Activated naive CD8-positive, alpha-beta T cell treated with anti-CD3 and anti-CD28 coated beads, Interleukin-2, amount 50 U/mL, for 24 hours (primary cell): ENCODE results near the gene DYRK1A.

Experiments used
- ATAC-seq: fragments of 150-1000 bp; cut with Tn5 transposase; one replicate; pipeline ENCODE4 v1.10.0; 2021
- DNase-seq: peaks from one replicate; pipeline ENCODE4 v3.0.0; 2021
- H3K27ac Mint-ChIP-seq: one replicate; pipeline ENCODE4 v1.8.0; 2021; ENCODE audit warnings: mild to moderate bottlenecking, mixed read lengths
- H3K27me3 Mint-ChIP-seq: one replicate; pipeline ENCODE4 v1.8.0; 2021; ENCODE audit warnings: mixed read lengths
- H3K36me3 Mint-ChIP-seq: one replicate; pipeline ENCODE4 v1.8.0; 2021; ENCODE audit warnings: low read depth, mixed read lengths
- H3K4me1 Mint-ChIP-seq: one replicate; pipeline ENCODE4 v1.8.0; 2021; ENCODE audit warnings: mixed read lengths
- H3K4me3 Mint-ChIP-seq: one replicate; pipeline ENCODE4 v1.8.0; 2021; ENCODE audit warnings: mild to moderate bottlenecking, moderate library complexity, mixed read lengths
- H3K9me3 Mint-ChIP-seq: one replicate; pipeline ENCODE4 v1.8.0; 2021; ENCODE audit warnings: mixed read lengths

DYRK1A gene

DNA sequence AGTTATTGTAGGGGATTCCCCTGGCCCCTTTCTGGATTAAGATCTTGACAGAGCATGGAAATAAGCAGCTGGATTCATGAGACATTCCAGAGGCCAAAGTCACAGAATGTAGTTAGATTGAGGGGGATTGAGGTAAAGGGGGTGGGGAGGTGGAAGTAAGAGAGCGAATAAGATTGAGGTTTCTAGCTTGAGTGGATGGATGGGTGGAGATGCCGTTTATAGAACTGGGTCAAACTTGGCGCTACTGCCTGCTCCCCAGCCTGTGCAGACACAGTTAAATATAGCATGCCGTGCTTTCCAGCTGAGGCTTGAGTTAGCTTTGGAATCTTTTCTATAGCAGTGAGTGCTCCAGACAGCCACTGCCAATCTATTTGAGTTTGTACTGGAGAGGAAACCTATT, 85.7 kb downstream of the DYRK1A start:
- peak overlapping the region; percentile 9 for H3K27ac Mint-ChIP-seq
- H3K27me3 Mint-ChIP-seq: no peaks in the 10 kb centered on the region
- DNase-seq (no peak), ATAC-seq (no peak)
- H3K4me1 Mint-ChIP-seq: peaks cover 84% of the 10 kb centered on the region
- H3K4me3 Mint-ChIP-seq: no peak overlapping the region
- H3K9me3 Mint-ChIP-seq: no peaks in the 10 kb centered on the region
- H3K36me3 Mint-ChIP-seq: peaks cover 21% of the 10 kb centered on the region

DNA sequence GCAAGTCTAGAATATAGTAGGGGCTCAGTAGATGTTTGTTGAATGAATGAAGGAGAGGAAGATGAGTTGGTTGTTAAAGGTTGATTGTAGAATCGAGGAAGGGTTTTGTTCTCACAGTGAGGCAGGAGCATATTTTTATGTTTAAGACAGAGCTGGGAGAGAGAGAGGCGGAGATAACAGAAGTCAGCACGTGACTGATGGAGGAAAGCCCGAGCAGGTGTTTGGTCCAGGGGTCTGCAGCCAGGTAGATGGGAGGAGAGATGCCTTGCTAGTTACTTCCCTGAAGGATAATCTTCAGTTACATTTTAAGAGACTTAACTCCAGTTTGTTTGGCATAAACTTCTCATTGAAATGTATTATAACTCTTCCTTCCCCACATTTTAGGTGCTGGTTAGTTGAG, 86.8 kb downstream of the DYRK1A start:
- Mint-ChIP-seq H3K4me3 (no peak overlapping the region), H3K36me3 (peaks cover 21% of the 10 kb centered on the region)

DNA sequence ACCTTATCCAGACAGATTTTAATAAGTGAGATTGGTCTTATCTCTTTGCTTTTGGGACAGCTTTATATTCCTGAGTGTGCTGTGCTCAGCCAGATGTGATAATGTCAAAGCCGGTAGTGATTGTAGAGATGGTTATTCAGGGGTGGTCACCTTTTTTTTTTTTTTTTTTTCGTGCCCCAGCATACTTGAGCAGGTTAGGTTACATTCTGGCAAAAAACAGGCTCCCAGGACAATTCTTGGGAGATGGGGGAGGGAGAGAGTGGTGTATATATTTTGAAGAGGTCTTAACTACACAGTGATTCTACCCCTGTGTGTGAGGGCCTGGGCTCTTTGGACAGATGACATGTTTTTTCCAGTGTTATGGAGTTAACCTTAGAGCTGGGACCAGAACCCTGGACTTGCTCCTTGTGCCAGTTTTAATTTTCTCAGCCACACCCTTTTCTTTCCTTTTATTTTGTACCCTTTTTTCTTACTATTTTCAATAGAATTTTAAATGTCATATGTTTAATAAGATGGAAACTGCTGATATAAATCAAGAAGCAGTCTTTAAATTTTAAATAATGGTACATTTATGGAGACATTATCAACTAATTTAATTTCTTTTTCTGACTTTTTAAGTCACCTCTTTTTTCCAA, 88.4 kb downstream of the DYRK1A start:
- no peaks in the 10 kb centered on the region for H3K27me3 Mint-ChIP-seq
- peak; percentile 48 for ATAC-seq
- H3K27ac Mint-ChIP-seq: peak overlapping the region; percentile 57
- no peaks in the 10 kb centered on the region for H3K9me3 Mint-ChIP-seq
- H3K36me3 Mint-ChIP-seq: peaks cover 15% of the 10 kb centered on the region
- H3K4me1 Mint-ChIP-seq: peaks cover 88% of the 10 kb centered on the region
- H3K4me3 Mint-ChIP-seq: no peak overlapping the region
- no peak for DNase-seq

More for the DNA sequence above, 86.8 kb downstream of the DYRK1A start:
- no peak for ATAC-seq
- H3K4me1 Mint-ChIP-seq: peaks cover 84% of the 10 kb centered on the region
- peak overlapping the region; percentile 63 for H3K27ac Mint-ChIP-seq
- no peaks in the 10 kb centered on the region for H3K9me3 Mint-ChIP-seq
- H3K27me3 Mint-ChIP-seq: no peaks in the 10 kb centered on the region
- no peak for DNase-seq

DNA sequence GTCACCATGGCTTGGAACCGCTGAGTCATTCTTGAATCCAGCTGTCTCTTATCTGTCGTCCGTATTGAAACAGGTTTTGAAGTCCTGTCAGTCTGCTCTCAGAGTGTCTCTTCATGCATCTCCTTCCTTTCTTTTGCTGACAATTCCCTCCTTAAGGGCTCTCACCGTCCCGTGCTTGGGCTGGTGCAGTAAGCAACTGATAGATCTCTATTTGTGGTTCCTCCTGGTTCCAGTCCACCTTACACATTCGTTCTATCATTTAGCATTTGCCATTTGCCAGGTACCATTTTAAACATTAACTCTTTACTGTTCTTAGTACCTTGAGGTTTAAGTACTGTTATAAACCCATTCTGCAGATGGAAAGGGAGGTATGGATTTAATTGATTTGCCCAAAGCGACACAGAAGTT, 88.9 kb downstream of the DYRK1A start:
- peak overlapping the region; percentile 57 for H3K27ac Mint-ChIP-seq
- DNase-seq (no peak), ATAC-seq (no peak)
- H3K9me3 Mint-ChIP-seq: no peaks in the 10 kb centered on the region
- peaks cover 10% of the 10 kb centered on the region for H3K36me3 Mint-ChIP-seq
- no peak overlapping the region for H3K4me3 Mint-ChIP-seq
- no peaks in the 10 kb centered on the region for H3K27me3 Mint-ChIP-seq
- peaks cover 87% of the 10 kb centered on the region for H3K4me1 Mint-ChIP-seq

DNA sequence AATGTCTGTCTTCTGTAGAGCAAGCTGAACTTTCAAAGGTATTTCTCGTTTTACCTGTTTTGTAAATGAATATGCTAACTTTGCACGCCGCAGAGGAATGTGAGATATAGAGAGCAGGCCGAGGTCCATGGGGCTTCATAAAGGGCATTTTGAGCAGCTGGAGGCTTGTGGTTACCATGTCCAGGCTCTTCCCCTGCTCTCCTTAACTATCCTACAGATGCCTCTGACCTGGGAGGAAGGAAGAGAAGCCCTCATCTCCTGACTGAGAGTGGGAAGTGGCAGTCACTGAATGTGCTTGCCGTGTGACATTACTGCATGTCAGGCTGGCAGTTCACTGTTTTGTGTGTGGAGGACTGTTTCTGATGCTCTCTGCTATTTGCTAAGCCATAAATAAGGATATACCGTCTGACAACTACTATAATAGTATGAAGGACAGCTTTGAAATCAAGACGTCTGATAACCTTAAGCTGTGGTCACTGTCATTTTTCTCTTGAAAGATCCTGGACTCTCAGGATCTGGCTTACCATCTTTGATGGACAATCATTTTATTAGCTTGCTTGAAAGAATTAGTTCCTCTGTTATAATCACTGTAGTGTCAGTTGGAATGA, 92.2 kb downstream of the DYRK1A start:
- Mint-ChIP-seq H3K9me3 (no peaks in the 10 kb centered on the region), H3K4me1 (peaks cover 90% of the 10 kb centered on the region), H3K4me3 (no peak overlapping the region), H3K27ac (peak overlapping the region; percentile 39), H3K36me3 (peaks cover 7% of the 10 kb centered on the region), H3K27me3 (no peaks in the 10 kb centered on the region)
- ATAC-seq (no peak), DNase-seq (no peak)

DNA sequence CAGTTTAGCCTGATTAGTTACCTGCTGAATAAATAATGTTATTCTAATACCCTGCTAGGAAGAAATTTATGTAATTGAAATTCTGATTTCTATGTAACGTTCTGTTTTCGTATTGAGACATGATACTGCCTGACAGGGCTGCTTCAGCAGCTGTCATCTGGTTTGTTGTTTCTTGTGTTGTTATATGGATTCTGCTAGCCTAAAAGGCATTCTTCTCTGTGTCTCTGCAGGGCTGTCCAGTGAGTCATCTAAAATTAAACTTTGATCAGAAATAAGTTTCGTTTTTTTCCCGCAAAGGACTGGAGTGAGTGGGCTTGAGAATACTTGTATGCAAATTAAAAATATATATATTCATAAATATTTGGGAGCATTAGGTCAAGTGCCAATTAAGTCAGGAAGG, 93.0 kb downstream of the DYRK1A start:
- Mint-ChIP-seq H3K27ac (no peak overlapping the region), H3K27me3 (no peaks in the 10 kb centered on the region), H3K36me3 (peaks cover 7% of the 10 kb centered on the region), H3K4me3 (no peak overlapping the region), H3K4me1 (peaks cover 91% of the 10 kb centered on the region), H3K9me3 (no peaks in the 10 kb centered on the region)
- DNase-seq (no peak), ATAC-seq (no peak)

DNA sequence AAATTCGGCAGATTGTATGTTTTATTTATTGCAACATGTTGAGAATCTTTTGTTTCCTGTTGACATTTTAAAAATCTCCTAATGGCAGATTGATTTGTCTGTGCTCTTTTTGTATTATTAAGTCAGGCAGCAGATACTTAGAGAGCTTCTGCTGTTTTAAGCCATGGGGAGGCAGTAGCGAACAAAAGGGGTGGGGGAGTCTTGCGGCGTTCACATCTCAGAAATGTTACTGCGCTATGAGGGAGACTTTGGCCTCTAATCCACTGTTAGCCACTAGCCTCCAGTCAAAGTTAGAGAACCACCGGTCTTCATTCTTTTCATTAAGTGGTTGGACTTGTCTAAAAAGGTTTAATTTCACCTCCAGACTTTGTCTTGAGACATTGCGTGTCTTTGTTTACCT, 93.6 kb downstream of the DYRK1A start:
- Mint-ChIP-seq H3K4me3 (no peak overlapping the region), H3K9me3 (no peaks in the 10 kb centered on the region), H3K4me1 (peaks cover 90% of the 10 kb centered on the region), H3K27me3 (no peaks in the 10 kb centered on the region), H3K36me3 (peaks cover 7% of the 10 kb centered on the region), H3K27ac (no peak overlapping the region)
- ATAC-seq (no peak), DNase-seq (no peak)

DNA sequence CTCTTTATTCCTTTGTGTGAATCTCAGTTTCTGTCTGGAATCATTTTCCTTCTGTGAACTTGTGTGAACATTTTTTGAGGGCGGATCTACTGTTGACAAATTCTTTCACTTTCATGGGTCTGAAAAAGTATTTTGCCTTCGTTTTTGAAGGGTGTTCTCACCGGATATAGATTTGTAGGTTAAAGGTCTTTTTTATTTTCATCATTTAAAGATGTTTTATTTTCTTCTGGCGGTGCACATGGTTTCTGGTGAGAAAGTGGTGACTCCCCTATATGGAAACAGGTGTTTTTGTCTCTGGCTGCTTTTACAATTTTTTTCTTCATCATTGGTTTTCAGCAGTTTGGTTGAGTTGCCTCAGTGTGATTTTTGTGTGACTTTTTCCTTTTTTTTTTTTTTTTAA, 94.9 kb downstream of the DYRK1A start:
- DNase-seq: no peak
- H3K9me3 Mint-ChIP-seq: no peaks in the 10 kb centered on the region
- no peaks in the 10 kb centered on the region for H3K27me3 Mint-ChIP-seq
- peaks cover 5% of the 10 kb centered on the region for H3K36me3 Mint-ChIP-seq
- peaks cover 88% of the 10 kb centered on the region for H3K4me1 Mint-ChIP-seq
- H3K4me3 Mint-ChIP-seq: peak overlapping the region; percentile 58
- ATAC-seq: no peak
- peak overlapping the region; percentile 53 for H3K27ac Mint-ChIP-seq

DNA sequence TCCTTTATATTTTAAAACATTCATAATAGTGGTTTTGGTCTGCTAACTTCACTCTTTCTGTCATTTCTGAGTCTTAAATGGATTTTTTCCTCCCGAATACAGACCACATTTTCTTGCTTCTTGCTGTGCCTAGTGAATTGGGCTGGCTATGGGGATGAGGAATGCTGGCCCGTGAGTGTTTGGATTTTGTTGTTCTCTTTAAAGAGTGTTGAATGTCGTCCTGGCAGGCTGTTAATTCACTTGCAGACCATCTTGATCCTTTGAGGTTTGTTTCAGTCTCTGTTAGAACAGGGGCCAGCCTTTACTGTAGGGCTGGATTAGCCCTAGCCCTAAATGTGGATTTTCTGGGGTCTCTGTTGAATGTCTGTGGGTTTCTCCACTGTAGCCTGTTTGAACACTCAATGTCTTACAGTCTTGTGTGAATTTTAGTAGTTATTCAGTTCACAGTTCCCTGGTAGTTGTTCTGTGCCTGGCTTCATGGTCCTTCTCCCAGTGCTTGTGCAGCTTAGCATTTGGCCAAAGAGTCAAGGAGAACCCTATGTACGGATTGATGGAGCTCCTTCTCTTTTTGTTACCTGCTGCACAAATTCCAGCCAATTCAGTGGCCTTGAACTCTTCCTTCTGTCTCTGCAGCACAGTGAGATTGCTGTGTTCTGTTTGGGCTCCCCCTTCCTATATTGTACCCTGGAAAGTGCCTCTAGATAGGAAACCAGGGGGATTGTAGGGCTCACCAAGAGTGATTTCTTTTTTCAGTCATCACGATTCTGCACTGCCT, 95.7 kb downstream of the DYRK1A start:
- DNase-seq (no peak), ATAC-seq (no peak)
- Mint-ChIP-seq H3K4me3 (peak overlapping the region; percentile 58), H3K36me3 (peaks cover 9% of the 10 kb centered on the region), H3K27ac (peak overlapping the region; percentile 53), H3K27me3 (no peaks in the 10 kb centered on the region), H3K9me3 (no peaks in the 10 kb centered on the region), H3K4me1 (peaks cover 85% of the 10 kb centered on the region)

DNA sequence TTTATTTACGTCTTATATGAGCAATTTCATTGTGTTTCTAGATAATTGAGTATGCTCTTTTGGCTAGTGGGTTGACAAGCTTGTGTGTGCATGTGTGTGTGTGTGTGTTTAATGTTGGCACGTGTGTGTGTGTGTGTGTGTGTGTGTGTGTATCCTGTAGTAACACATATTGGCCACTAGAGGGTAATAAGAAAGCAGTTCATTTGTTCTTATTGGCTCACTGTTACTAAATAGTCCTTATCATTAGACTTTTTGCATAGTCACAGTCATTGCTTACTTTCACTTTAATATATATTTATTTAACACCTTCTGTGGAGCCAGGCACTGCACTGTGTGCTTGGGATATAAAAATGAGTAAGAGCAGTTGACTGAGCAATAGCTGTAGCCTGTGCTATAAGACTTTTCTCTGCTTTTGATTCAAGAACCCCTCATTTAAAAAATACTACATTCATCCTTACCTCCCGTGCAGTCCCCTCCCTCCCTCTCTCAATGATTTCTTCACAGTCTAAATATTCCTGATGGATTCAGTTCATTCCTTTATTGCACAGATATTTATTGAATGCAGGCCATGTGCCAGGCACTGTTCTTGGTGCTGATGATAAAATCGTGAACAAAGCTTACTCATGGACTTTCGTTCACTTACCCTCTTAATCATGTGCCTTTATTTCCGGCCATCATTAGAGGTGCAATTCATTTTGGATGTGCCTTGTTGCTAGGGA, 96.7 kb downstream of the DYRK1A start:
- H3K4me1 Mint-ChIP-seq: peaks cover 83% of the 10 kb centered on the region
- H3K9me3 Mint-ChIP-seq: no peaks in the 10 kb centered on the region
- H3K27me3 Mint-ChIP-seq: no peaks in the 10 kb centered on the region
- ATAC-seq: peak; percentile 50
- no peak overlapping the region for H3K4me3 Mint-ChIP-seq
- H3K27ac Mint-ChIP-seq: peak overlapping the region; percentile 46
- DNase-seq: no peak
- peaks cover 15% of the 10 kb centered on the region for H3K36me3 Mint-ChIP-seq

DNA sequence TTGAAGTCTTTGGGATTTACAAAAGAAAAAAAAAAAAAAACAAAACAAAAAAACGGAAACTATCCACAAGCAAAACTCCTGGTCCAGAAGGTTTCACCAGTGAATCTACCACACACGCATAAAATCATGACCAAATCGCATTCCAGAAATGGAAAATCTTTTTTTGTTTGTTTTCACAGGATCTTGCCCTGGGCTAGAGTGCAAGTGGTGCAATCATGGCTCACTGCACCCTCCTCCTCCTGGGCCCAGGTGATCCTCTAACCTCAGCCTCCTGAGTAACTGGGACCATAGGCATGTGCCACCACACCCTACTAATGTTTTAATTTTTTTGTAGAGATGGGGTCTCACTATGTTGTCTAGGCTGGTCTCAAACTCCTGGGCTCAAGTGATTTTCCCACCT, 100.5 kb downstream of the DYRK1A start:
- no peak overlapping the region for H3K4me3 Mint-ChIP-seq
- ATAC-seq (no peak), DNase-seq (no peak)
- H3K4me1 Mint-ChIP-seq: peaks cover 76% of the 10 kb centered on the region
- no peaks in the 10 kb centered on the region for H3K27me3 Mint-ChIP-seq
- H3K36me3 Mint-ChIP-seq: peaks cover 29% of the 10 kb centered on the region
- no peaks in the 10 kb centered on the region for H3K9me3 Mint-ChIP-seq
- no peak overlapping the region for H3K27ac Mint-ChIP-seq

DNA sequence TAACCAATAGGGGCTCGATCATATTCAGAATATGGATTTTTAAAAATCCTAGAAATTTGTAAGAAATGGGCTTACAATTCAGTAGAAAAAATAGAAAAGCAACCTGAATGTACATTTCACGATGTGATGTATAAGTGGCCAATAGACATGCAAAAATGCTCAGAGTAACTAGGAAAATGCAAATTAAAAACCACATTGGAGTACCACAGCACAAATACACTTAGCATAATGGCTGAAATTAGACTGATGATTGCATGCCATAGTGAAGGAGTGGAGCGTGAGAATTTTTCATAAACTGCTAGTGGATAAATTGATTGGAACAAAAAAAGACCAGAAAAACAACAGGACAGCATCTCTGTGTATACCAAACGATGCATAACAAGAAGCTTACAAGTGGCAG, 102.3 kb downstream of the DYRK1A start:
- peaks cover 64% of the 10 kb centered on the region for H3K4me1 Mint-ChIP-seq
- H3K36me3 Mint-ChIP-seq: peaks cover 41% of the 10 kb centered on the region
- DNase-seq: no peak
- no peaks in the 10 kb centered on the region for H3K9me3 Mint-ChIP-seq
- no peak overlapping the region for H3K4me3 Mint-ChIP-seq
- no peak overlapping the region for H3K27ac Mint-ChIP-seq
- no peaks in the 10 kb centered on the region for H3K27me3 Mint-ChIP-seq
- no peak for ATAC-seq

DNA sequence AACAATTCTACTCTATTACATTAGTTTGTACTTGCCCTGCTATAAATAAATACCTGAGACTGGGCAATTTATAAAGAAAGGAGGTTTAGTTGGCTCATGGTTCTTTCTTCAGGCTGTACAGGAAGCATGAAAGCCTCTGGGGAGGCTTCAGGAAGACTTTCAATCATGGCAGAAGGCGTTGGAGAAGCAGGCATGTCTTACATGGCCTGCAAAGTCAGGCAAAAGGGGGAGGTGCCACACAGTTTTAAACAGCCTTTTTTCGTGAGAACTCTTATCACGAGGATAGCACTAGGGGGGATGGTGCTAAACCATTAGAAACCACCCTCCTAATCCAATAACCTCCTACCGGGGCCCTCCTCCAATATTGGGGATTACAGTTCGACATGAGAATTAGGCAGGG, 102.9 kb downstream of the DYRK1A start:
- H3K4me3 Mint-ChIP-seq: no peak overlapping the region
- ATAC-seq (no peak), DNase-seq (no peak)
- H3K4me1 Mint-ChIP-seq: peaks cover 60% of the 10 kb centered on the region
- H3K27me3 Mint-ChIP-seq: no peaks in the 10 kb centered on the region
- H3K9me3 Mint-ChIP-seq: no peaks in the 10 kb centered on the region
- H3K36me3 Mint-ChIP-seq: peaks cover 42% of the 10 kb centered on the region
- H3K27ac Mint-ChIP-seq: no peak overlapping the region

DNA sequence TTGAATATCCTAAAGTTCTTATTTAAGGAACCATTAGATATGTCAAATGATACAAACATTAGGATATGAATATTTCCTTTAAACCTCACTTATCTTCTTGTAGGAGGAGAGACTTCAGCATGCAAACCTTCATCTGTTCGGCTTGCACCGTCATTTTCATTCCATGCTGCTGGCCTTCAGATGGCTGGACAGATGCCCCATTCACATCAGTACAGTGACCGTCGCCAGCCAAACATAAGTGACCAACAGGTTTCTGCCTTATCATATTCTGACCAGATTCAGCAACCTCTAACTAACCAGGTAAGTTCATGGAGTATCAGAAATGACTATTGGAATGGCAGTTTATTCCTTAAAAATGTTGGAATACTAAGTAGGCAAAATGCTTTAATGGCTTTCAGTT, 106.0 kb downstream of the DYRK1A start:
- ATAC-seq: no peak
- Mint-ChIP-seq H3K4me3 (no peak overlapping the region), H3K27me3 (no peaks in the 10 kb centered on the region), H3K4me1 (peaks cover 65% of the 10 kb centered on the region), H3K9me3 (no peaks in the 10 kb centered on the region), H3K36me3 (peaks cover 40% of the 10 kb centered on the region), H3K27ac (no peak overlapping the region)
- DNase-seq: no peak
